22Rv1 (cell line): Measurements from ENCODE around the gene GFRA1.
"Not testable (repeated sequence)": the region's sequence is repeated elsewhere in the genome, so short reads cannot be mapped to it uniquely, and the experiment has no call there.

Experiments used
- CTCF ChIP-seq: fragments of 450-650 bp; IDR thresholded peaks from 2 replicates; pipeline ENCODE4 v1.5.1; 2017; ENCODE audit warnings: mild to moderate bottlenecking
- ZFX ChIP-seq: fragments of 450-650 bp; IDR thresholded peaks from 2 replicates; pipeline ENCODE4 v1.6.1; 2017; ENCODE audit warnings: antibody characterized with exemption, borderline replicate concordance

- not testable (repeated sequence) for TF ChIP-seq CTCF, ZFX
Measured at GRCh38 chr10:116052522-116052921, 220.5 kb downstream of the GFRA1 start.
